Ectodermal cell (in vitro differentiated cells): ENCODE data around the gene CDS2.

Experiments used
- H3K27ac ChIP-seq: 2 replicates; pipeline ENCODE4 v1.7.0; 2013; ENCODE audit warnings: mild to moderate bottlenecking, low read depth, low read length; ENCODE audit not compliant: insufficient read depth, poor library complexity, severe bottlenecking
- H3K27me3 ChIP-seq: 2 replicates; pipeline ENCODE4 v1.7.0; 2013; ENCODE audit warnings: mild to moderate bottlenecking, low read length; ENCODE audit not compliant: insufficient read depth, control insufficient read depth, poor library complexity, severe bottlenecking
- H3K36me3 ChIP-seq: one replicate; pipeline ENCODE4 v1.7.0; 2013; ENCODE audit warnings: low read length; ENCODE audit not compliant: control insufficient read depth, insufficient read depth
- H3K4me1 ChIP-seq: one replicate; pipeline ENCODE4 v1.7.0; 2013; ENCODE audit warnings: low read length; ENCODE audit not compliant: control insufficient read depth, insufficient read depth
- H3K4me3 ChIP-seq: 2 replicates; pipeline ENCODE4 v1.7.0; 2013; ENCODE audit warnings: low read depth, low read length, control low read depth; ENCODE audit not compliant: insufficient read depth
- H3K9me3 ChIP-seq: 2 replicates; pipeline ENCODE4 v1.7.0; 2013; ENCODE audit warnings: mild to moderate bottlenecking, low read length, moderate library complexity; ENCODE audit not compliant: control insufficient read depth
- WGBS, 2 experiments: methylation state at CpG; one replicate each; pipeline ENCODE4 v1.1.7; 2013; ENCODE audit warnings: missing lambda C conversion rate in 2 of 2; 5-methylcytosine and 5-hydroxymethylcytosine counted together

Gene CDS2

DNA sequence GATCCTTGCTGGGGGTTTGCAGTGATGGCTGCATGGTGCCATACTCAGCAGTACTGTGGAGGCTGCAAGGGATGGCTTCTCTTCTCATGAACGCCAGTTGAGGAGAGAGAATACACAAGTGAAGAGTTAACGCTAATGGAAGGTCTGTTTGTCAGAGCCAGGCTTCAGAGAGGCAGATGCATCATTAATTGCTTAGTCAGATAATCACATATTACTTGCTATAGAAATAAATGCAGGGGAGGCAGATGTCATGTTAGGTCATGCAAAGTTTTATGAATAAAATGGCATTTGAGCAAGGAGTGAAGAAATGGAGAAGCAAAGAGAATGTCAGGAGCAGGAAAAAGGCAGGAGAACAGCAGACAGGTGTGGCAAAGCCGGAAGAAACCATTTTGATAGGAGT is 51.2 kb downstream of the CDS2 start:
- H3K36me3 ChIP-seq = no peaks in the 10 kb centered on the region
- no peak overlapping the region for H3K4me3 ChIP-seq
- H3K9me3 ChIP-seq = no peaks in the 10 kb centered on the region
- no peak overlapping the region for H3K27ac ChIP-seq
- no peaks in the 10 kb centered on the region for H3K4me1 ChIP-seq
- 89 to 92% methylated on average over 3 of the region's 3 CpGs for WGBS, 2 experiments
- no peaks in the 10 kb centered on the region for H3K27me3 ChIP-seq

DNA sequence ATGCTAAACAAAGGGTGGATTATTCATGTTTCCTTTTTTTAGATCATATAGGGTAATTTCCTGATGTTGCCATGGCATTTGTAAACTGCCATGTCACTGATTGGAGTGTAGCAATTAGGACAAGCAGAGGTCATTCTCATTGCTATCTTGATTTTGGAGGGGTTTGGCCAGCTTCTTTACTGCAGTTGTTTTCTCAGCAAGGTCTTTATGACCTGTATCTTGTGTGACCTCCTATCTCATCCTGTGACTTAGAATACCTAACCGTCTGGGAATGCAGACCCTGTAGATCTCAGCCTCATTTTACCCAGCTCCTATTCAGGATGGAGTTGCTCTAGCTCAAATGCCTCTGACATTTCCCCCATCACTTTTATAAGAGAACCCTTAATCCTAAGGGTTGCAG is 53.6 kb downstream of the CDS2 start:
- H3K9me3 ChIP-seq = no peaks in the 10 kb centered on the region
- H3K27me3 ChIP-seq = no peaks in the 10 kb centered on the region
- no peak overlapping the region for H3K4me3 ChIP-seq
- no peaks in the 10 kb centered on the region for H3K4me1 ChIP-seq
- peaks cover 3% of the 10 kb centered on the region for H3K36me3 ChIP-seq
- 88 to 92% methylated on average over 1 of the region's 1 CpG for WGBS, 2 experiments
- H3K27ac ChIP-seq = no peak overlapping the region

DNA sequence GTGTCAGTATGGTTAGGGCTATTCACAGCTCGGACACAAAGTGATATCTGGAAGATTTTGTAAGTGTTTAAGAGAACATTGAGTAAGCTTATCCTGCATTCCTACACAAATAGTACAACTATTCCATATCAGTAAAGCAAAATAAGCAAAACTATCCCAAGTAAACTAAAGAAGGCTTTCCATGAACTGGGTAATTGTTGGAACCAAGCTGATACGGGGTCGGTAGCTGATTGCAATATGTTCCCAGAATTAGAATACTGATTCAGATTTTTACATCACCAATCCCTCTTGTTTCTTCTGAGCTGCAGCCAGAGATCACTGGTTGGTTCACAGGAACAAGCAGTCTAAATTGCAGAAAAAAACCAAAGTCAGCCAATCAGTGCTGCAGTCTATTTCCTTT is 54.1 kb downstream of the CDS2 start:
- no peak overlapping the region for H3K4me3 ChIP-seq
- no peaks in the 10 kb centered on the region for H3K4me1 ChIP-seq
- no peaks in the 10 kb centered on the region for H3K9me3 ChIP-seq
- 88 to 94% methylated on average over 2 to 3 of the region's 3 CpGs for WGBS, 2 experiments
- H3K36me3 ChIP-seq = peaks cover 8% of the 10 kb centered on the region
- no peaks in the 10 kb centered on the region for H3K27me3 ChIP-seq
- H3K27ac ChIP-seq = no peak overlapping the region

DNA sequence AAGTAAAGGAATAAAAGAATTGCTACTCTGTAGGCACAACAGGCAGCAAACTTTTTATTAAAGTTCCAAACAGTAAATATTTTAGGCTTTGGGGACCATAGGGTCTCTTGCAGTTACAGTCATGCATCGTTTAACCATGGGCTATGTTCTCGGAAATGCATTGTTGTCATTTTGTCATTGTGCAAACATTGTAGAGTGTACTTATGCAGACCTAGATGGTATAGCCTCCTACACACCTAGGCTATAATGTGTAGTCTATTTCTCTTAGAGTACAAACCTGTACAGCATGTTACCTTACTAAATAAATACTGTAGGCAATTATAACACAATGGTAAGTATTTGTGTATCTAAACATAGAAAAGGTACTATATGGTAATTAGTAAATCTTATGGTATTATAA is 54.7 kb downstream of the CDS2 start:
- WGBS, 2 experiments = 85 to 98% methylated on average over 2 of the region's 2 CpGs
- no peak overlapping the region for H3K27ac ChIP-seq

DNA sequence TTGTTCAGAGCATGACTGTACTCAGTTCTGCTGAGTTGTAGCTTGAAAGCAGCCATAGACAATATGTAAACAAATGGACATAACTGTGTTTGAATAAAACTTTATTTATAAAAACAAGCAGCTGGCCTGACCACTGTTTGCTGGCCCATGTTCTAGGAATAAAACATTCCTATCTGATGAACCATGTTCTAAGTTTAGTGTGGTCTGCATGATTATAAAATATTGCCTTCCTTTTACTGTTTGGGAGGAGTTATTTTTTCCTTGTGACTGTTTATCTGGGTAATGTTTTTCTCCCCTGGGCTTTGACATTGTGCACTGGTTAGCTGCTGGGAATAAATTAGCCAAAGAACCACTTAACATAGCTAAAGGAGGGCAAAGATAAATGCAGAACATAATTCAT is 55.1 kb downstream of the CDS2 start:
- H3K9me3 ChIP-seq = no peaks in the 10 kb centered on the region
- H3K4me3 ChIP-seq = no peak overlapping the region
- peaks cover 10% of the 10 kb centered on the region for H3K36me3 ChIP-seq
- H3K27me3 ChIP-seq = no peaks in the 10 kb centered on the region
- H3K4me1 ChIP-seq = no peaks in the 10 kb centered on the region
- H3K27ac ChIP-seq = no peak overlapping the region

More for the DNA sequence above, 54.7 kb downstream of the CDS2 start:
- Histone ChIP-seq H3K9me3 (no peaks in the 10 kb centered on the region), H3K4me3 (no peak overlapping the region), H3K4me1 (no peaks in the 10 kb centered on the region), H3K36me3 (peaks cover 10% of the 10 kb centered on the region), H3K27me3 (no peaks in the 10 kb centered on the region)

DNA sequence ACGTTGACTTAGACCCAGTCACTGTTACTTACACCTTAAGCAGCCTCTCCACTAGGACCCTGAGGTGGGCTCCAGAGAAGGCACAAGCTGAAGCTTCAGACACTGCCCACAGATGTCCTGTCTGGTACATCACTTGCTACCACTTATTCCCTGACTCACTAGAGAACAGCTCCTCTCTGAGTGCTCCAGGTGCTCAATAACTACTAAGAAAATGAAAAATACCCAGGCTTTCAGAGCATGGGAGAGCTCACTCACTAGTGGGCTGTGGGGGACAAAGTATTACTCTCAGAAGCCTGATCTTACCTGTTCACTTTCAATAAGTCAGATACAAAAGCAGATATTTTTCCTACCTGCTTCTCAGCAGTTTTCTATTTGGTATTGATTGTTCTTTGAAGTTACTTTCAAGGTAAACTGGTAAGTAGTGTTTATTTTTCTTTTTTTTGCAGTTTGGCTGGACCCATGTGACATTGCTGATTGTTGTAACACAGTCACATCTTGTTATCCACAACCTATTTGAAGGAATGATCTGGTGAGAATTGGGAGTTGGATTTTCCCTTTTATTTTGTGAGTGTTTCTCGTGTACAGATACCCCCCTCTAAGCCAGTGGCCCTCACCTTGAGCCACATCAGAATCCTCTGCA is 55.9 kb downstream of the CDS2 start:
- no peak overlapping the region for H3K27ac ChIP-seq
- H3K9me3 ChIP-seq = no peaks in the 10 kb centered on the region
- H3K4me1 ChIP-seq = peaks cover under 1% of the 10 kb centered on the region
- H3K27me3 ChIP-seq = no peaks in the 10 kb centered on the region
- no peak overlapping the region for H3K4me3 ChIP-seq
- H3K36me3 ChIP-seq = peaks cover 10% of the 10 kb centered on the region
- WGBS, 2 experiments = 93 to 94% methylated on average over 2 of the region's 2 CpGs

DNA sequence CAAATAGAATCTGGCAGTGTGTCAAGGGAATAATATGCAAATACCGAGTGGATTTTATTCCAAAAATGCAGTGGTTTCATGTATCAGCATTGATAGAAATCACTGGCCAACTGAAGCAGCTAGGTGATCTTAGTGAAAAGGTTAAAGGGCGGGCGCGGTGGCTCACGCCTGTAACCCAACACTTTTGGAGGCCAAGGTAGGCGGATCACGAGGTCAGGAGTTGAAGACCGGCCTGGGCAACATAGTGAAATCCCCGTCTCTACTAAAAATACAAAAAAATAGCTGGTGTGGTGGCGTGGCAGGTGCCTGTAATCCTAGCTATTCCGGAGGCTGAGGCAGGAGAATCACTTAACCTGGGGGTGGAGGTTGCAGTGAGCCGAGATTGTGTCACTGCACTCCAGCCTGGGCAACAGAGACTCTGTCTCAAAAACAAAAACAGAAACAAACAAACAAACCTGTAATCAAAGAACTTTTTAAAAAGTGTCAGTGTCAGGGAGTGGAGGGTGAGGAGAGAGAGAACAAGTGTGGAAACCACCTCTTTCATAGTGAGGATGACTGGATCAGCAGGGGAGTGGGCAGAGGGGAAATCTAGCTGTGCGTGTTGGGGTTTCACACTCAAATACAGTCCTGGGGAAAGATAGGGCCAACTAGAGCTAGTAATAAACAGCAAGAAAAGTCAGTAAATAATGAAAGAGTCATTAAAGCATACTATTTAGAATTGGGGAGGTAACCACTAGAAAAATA is 57.1 kb downstream of the CDS2 start:
- Histone ChIP-seq H3K4me3 (no peak overlapping the region), H3K27ac (no peak overlapping the region), H3K27me3 (no peaks in the 10 kb centered on the region), H3K4me1 (peaks cover 12% of the 10 kb centered on the region), H3K36me3 (peaks cover 10% of the 10 kb centered on the region), H3K9me3 (no peaks in the 10 kb centered on the region)
- WGBS, 2 experiments = 92 to 93% methylated on average over 13 of the region's 13 CpGs

DNA sequence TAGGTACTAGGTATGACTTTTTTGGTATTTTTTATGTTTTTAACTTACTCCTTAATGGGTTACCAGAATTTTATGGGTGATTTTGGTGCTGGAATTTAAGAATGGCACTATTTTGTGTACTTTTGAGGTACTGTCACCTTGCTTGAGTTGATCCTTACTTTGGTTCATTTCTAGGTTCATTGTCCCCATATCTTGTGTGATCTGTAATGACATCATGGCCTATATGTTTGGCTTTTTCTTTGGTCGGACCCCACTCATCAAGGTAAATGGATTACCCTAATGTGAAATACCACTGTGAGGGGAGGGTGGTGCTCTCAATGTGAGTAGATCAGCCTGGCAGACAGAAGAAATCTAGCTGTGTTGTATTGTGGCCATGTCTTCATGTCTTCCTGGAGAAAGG is 57.9 kb downstream of the CDS2 start:
- no peaks in the 10 kb centered on the region for H3K27me3 ChIP-seq
- no peaks in the 10 kb centered on the region for H3K9me3 ChIP-seq
- H3K27ac ChIP-seq = no peak overlapping the region
- H3K4me3 ChIP-seq = no peak overlapping the region
- WGBS, 2 experiments = 75 to 100% methylated on average over 1 of the region's 1 CpG
- H3K36me3 ChIP-seq = peaks cover 12% of the 10 kb centered on the region
- peaks cover 12% of the 10 kb centered on the region for H3K4me1 ChIP-seq

DNA sequence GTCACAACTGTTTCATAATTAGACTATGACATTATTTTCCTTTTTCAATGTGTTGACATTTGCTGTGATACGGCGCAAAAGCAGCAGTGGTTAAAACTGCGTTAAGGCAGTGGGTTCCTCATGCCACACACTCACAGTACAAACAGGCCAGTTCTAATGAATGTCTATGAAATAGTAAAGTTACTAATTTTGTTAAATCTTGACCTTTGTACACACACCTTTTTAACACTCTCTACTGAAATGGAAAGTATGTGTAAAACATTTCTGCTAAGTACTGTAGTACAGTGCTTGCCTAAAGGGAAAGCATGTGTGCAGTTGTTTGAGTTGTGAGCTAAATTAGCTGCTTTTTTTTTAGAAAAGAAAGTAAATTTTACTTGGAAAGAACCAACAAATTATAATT is 60.3 kb downstream of the CDS2 start:
- Histone ChIP-seq H3K36me3 (peaks cover 16% of the 10 kb centered on the region), H3K4me3 (no peak overlapping the region), H3K9me3 (no peaks in the 10 kb centered on the region), H3K27me3 (no peaks in the 10 kb centered on the region), H3K27ac (no peak overlapping the region), H3K4me1 (peaks cover 17% of the 10 kb centered on the region)
- 90 to 100% methylated on average over 3 of the region's 3 CpGs for WGBS, 2 experiments

DNA sequence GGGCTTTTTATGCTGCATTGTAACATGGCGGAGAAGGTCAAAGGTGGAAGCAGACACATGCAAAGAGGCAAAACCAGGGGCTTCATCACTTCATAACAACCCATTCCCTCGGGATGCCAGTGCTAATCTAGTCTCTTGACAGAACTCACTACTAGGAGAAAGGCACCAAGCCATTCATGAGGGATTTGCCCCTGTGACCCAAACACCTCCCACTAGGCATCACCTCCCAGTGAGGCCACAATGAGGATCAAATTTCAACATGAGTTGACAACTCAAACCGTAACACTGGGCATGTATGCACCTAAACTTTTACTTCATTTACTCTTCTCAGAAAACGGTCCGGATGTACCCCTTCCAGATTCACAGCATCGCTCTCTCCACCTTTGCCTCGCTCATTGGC is 61.9 kb downstream of the CDS2 start:
- H3K36me3 ChIP-seq = peaks cover 19% of the 10 kb centered on the region
- H3K27ac ChIP-seq = no peak overlapping the region
- no peaks in the 10 kb centered on the region for H3K9me3 ChIP-seq
- peaks cover 18% of the 10 kb centered on the region for H3K4me1 ChIP-seq
- no peaks in the 10 kb centered on the region for H3K27me3 ChIP-seq
- WGBS, 2 experiments = 68 to 69% methylated on average over 7 of the region's 7 CpGs
- H3K4me3 ChIP-seq = no peak overlapping the region
